COLO829 (cell line): ENCODE results near the gene PCTP.

Experiments used
- DNase-seq: peaks from one replicate; pipeline ENCODE4 v3.0.0; 2012; ENCODE audit warnings: low spot score

PCTP gene

DNA sequence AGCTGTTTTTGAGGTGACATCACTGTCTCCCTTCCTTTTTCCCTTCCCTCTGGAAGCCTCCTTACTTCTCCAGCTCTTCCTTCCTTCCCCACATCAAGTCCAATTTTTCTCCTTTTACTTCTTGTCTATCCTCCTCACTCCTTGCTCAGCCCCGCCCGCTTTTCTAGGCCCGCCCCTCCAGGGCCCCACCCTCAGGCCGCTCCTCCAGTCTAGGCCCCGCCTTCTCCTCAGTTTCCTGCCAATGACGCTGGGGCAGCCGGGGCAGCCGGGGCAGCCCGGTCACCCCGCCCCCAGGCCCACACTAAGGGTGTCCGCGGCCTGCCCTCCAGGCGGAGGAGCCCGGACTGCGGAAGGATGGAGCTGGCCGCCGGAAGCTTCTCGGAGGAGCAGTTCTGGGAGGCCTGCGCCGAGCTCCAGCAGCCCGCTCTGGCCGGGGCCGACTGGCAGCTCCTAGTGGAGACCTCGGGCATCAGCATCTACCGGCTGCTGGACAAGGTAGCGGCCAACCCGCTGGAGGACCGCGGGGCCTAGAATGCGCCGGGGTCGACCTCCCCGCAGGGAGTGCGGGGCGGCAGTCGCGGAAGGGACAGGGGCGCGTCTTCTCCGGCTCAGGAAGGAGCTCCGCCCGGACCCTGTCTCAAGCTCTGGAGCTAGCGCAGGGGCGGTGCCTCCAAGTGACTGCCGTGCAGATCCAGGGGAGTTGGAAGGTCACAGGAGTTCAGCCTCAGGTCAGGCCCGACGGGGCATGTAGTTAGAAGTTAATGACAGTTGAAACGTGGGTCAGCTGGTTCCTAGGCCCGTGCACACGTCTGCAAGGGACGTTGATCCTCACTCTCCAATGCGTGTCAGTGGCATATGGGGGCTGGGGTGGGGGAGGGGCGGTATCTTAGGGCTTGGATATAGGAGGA, at the start of gene PCTP:
TSS of gene PCTP (plus strand) at position 302 of the 908 bp plus-strand sequence. CDS start at position 355, 53 bp downstream.
- DNase-seq, result peak; percentile 93

GRCh38 chr17:55702150-55702549, 48.7 kb upstream of the PCTP start:
- no peak for DNase-seq

DNA sequence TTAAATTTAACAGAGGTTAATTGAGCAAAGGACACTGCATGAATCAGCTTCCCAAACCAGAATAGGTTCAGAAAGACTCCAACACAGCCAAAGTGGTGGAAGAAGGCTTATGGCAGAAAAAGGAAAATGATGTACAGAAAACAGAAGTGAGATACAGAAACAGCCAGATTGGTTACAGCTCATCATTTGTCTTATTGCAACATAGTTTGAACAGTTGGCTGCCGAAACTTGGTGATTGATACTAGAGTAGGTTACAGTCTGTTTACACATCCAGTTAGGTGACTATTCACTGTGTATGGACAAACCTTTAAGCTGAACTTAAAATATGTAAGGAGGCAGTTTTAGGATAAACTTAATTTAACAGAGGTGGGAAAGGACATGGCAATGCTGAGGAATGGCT, 46.5 kb upstream of the PCTP start:
- DNase-seq, result no peak

DNA sequence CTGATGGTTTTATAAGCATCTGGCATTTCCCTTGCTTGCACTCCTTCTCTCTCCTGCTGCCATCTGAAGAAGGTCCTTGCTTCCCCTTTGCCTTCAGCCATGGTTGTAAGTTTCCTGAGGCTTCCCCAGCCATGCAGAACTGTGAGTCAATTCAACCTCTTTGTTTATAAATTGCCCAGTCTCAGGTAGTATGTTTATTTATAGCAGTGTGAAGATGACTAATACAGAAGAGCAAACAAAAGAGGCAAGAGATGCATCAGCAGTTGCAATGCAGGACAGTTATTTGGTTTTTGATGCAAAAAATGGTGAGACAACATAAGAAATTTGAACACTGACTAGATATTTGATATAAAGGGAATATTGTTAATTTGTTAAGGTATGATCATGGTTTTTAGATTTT, 45.0 kb upstream of the PCTP start:
- DNase-seq, result no peak

GRCh38 chr17:55706808-55707773, 43.8 kb upstream of the PCTP start:
- DNase-seq, result no peak

GRCh38 chr17:55708175-55708974, 42.5 kb upstream of the PCTP start:
- no peak for DNase-seq

GRCh38 chr17:55709440-55709839, 41.4 kb upstream of the PCTP start:
- no peak for DNase-seq

DNA sequence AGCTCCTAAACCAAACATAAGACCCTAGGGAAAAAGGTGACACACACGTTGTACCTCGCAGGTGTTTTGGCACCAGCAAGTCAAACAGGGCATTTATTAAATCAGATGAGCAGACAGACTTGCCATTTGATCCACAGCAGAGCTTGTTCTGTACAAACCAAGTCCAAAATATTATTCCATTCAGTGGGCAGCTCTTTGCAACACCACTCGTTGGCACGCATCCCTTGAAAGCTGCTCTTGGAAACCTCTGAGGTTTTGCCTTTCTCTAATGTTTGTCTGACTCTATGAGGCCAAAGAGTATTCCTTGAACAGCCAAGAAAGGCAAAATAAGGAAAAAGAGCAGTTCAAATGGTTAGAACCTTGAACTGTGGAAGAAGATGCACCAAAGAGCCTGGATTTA, 40.9 kb upstream of the PCTP start:
- DNase-seq, result no peak

DNA sequence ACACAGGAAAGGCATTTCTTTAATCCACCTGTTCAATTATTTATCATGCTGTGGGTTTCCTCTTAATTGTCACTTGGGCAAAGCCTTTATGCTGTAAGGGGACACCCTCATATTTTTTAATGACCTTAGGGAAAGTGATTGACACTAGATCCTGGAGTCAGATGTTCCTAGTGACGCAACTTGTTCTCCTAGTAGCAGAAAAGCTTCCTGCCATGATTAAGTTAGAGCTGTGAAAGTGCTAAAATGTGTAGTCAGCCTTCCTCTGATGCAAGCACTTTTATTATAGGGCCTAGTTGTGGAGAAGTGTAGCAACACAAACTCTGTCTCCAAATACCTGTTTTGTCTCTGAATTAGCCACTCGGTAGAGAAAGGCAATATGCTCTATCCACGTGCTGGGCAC, 40.4 kb upstream of the PCTP start:
- DNase-seq, result no peak

DNA sequence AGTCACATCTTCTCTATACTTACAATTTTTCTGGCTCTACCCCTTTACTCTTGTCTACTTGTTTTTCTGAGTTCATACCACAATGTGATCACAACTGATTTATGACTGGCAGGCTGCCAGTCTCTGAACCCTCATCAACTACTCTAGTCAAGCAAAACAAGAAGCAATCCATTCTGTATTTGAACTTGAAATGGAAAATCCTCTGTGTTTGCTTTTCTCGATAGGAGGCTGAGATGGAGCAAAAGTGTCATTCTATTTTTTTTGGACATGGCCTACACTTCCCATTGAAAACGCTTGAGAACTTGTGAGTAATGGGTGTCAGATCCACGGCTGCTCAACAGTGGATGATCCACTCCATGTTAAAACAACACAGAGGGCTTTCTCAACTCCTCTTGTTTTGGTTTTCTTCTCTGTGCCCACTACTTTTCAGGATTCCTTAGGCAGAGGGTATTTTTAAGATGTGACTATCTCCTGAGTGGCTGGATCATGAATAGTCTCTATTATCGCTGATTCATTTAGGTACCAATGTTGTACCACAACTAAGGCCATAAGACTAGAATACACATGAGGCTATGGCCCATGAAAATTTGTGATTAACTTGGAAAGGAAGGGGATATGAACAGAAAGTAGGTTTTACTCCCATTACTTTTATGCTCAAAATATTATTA, 39.9 kb upstream of the PCTP start:
- no peak for DNase-seq

DNA sequence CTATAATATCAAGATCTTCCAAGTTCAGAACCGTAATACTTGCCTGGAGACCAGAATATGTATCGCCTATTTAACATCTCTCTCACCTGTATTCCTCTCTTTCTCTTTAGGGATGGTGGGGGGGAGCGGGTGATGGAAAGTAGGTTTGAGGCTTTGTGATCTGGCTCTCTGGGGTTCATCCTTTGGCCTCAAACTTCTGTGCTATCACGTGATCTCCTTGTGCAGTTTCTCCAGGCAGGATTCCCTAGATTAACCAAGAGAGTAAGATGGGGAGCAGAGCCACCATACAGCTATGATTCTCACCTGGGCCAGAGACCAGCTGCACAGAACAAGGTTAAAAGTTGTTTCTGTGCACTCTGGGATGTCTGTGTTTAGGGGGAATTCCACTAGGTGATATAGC, 33.4 kb upstream of the PCTP start:
- no peak for DNase-seq

- DNase-seq, result no peak
These were observed 32.7 kb upstream of the PCTP start for GRCh38 chr17:55717898-55718735.

GRCh38 chr17:55720919-55721836, 29.7 kb upstream of the PCTP start:
- no peak for DNase-seq

DNA sequence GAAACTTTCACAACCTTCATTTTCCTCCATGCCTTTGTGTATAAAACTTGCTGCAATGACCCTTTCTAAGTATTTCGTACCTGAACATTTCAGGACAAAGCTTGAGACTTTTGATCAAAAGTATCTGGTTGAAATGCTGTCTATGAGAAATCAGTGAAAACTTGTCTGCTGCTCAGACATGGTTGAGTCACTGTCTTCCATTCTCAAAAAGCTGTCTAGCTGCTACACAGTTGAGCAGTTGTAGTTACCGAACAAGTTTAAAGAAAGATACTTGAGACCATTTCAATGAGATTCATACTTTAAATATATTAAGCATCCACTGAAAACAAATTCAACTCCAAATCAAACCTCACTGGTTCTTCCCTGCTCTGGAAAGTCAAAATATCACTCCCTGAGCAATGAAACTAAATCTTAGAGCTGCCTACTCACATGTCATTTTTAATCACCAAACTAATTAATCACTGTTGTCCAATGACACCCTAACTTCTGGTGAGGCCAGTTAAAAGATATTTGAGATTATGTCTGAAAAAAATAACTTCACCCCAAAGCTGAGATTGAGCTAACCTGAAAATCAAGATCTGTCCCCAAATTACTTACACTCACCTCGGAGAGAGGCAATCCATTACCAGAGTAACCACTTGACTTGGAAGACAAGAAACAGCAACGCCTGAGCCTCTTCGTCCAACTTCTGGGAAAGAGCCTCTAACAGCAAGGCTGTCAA, 28.7 kb upstream of the PCTP start:
- DNase-seq, result no peak

DNA sequence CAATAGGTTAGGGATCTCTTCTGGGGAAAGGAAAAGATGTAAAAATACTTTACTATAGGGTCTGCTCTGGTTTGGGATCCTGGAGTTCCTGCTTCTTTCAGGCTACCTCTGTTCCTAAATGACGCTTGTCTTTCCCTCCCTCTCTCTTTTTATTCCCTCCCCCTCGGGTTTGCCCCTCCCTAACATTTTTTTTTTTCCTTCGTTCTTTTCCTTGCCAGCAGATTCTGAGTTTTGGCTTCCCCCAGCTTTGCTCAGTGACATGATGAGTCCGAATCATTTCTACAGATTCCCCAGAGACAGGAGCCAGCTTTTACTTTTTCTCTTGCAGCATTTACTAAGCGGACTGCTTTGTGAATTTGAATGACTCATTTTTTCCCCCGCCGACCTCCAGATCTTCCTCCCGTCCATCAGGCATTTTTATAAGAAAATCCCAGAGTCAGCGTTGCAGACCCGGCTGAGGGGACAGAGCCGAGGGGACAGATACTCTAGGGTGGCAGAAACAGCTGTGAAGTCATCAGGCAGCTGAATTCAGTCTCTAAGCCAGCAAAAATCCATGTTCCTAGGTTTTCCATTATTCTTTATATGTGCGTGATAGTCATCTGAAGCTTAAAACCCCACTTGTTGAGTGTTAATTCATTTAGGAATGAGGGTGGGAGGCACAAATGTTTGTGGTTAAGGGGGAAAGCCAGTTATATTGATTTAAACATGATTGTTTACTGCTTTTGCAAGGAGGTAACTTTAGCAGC, 27.9 kb upstream of the PCTP start, which contains the start of gene TMEM100:
TSS of gene TMEM100 (minus strand) at position 123 of the 746 bp plus-strand sequence. CDS start 1,794 bp downstream, outside the sequence.
- DNase-seq, result peak; percentile 78

DNA sequence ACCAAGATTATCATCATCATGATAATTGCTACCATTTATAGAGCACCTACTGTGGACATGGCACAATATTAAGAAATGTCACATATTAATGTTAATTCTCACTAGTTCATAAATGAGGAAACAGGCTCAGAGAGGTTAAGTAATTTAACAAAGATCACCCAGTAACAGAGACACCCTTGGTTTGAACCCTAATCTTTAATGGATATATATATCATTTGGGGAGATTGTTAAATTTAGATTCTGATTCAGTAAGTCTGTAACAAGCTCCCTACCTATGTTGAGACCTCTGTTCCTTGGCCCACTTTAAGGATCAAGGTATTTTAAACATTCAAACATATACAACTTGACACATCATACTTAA, 27.4 kb upstream of the PCTP start:
- DNase-seq, result no peak

DNA sequence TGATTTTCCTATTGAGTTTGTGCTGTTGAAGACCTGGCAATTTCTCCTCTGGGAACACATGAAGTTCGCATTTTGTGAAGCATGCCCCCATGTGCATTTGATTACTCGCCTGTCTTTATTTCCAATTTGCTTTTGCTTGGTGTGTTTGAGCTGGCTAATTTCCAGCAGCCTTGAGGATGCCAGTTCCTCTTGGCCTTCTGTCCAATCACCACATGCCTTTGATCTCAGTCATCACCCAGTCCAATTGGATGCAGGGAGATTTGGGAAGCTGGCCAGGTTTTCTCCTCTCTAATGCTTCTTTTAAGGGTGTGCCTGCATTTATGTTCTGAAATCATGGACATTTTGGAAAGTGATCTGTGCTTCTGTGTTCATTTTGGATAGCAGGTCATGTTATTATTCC, 24.4 kb upstream of the PCTP start:
- no peak for DNase-seq

DNA sequence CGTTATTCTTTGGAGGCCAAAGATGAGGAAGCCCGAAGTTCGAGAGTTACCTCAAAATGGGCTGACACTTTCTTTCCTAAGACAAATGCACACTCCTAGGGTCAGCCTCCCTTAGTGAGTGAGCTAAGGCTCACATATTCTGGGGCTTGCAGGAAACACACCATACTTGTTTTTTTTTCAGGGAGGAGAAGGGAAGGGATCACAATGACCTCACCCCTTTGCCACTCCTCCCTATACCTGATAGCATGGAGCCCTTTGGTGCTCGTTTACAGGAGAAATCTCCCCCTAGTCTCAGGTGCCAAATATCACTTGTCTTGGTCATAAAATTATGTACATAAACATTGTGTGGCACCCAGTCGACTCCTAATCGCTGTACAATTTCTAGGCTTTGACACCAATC, 23.6 kb upstream of the PCTP start:
- no peak for DNase-seq
